K562 (cell line): Measurements from ENCODE around the gene CSTB. TPM values are rescaled to one million over a fixed set of nuclear protein-coding genes. Genes with fewer than 3 reads are reported as not detected.

ENCODE experiments used
- AFF4 ChIP-seq: sonication (generic); formaldehyde crosslinking; IDR thresholded peaks from 2 replicates; pipeline ENCODE4 v1.8.0; 2023; ENCODE audit warnings: mild to moderate bottlenecking, missing genetic modification reagents
- CTCF ChIP-seq, 3 experiments: IDR thresholded peaks in 2 of 3; conservative IDR thresholded peaks in 1 of 3; 2 replicates each; pipeline ENCODE4 v1.5.1; 2011 to 2012; ENCODE audit warnings: low read length in 3 of 3, mild to moderate bottlenecking in 3 of 3, control low read depth in 2 of 3, improper control_type of control experiment in 1 of 3, inconsistent platforms in 1 of 3, low read depth in 1 of 3, mixed read lengths in 1 of 3, moderate library complexity in 1 of 3; ENCODE audit not compliant: insufficient read depth in 2 of 3
- DPF2 ChIP-seq: fragments of 450-650 bp; IDR thresholded peaks from 2 replicates; pipeline ENCODE4 v1.6.1; 2016
- ETV1 ChIP-seq: fragments of 450-650 bp; conservative IDR thresholded peaks from 2 replicates; pipeline ENCODE4 v1.6.1; 2016; ENCODE audit warnings: missing genetic modification characterization, control low read depth, low read depth, missing compliant biosample characterization
- GATAD2A ChIP-seq: fragments of 450-650 bp; IDR thresholded peaks from 2 replicates; pipeline ENCODE4 v1.6.1; 2017
- HDAC8 ChIP-seq: fragments of 450-650 bp; IDR thresholded peaks from 2 replicates; pipeline ENCODE4 v1.6.1; 2016; ENCODE audit warnings: mild to moderate bottlenecking, missing genetic modification characterization, moderate library complexity, missing compliant biosample characterization
- NFIX ChIP-seq: fragments of 250-450 bp; sonication (Bioruptor Pico); IDR thresholded peaks from 2 replicates; pipeline ENCODE4 v1.4.0; 2020; ENCODE audit warnings: low read depth, mild to moderate bottlenecking, moderate library complexity
- NR1H2 ChIP-seq: sonication (generic); formaldehyde crosslinking; IDR thresholded peaks from 2 replicates; pipeline ENCODE4 v1.4.0; 2020; ENCODE audit warnings: mild to moderate bottlenecking, missing genetic modification reagents
- POU5F1 ChIP-seq: fragments of 150-350 bp; IDR thresholded peaks from 2 replicates; pipeline ENCODE4 v1.6.1; 2014; ENCODE audit warnings: borderline replicate concordance, low read length, low read depth, mild to moderate bottlenecking; ENCODE audit not compliant: partially characterized antibody
- SRSF9 ChIP-seq: fragments of 200-400 bp; formaldehyde crosslinking; IDR thresholded peaks from 2 replicates; pipeline ENCODE4 v1.6.1; 2017; ENCODE audit warnings: low read depth, low read length, borderline replicate concordance
- TEAD1 ChIP-seq, 2 experiments: fragments of 450-650 bp in 1 of 2; sonication (generic) in 1 of 2; formaldehyde crosslinking; IDR thresholded peaks; 2 replicates each; pipeline versions ENCODE4 v1.4.0 to v1.8.0; 2020 to 2022; ENCODE audit warnings: mild to moderate bottlenecking in 2 of 2, missing genetic modification reagents in 1 of 2
- TGIF2 ChIP-seq: sonication (generic); formaldehyde crosslinking; IDR thresholded peaks from 2 replicates; pipeline ENCODE4 v1.8.1; 2022; ENCODE audit warnings: mild to moderate bottlenecking, missing genetic modification reagents, moderate library complexity
- XRCC3 ChIP-seq: fragments of 450-650 bp; IDR thresholded peaks from 2 replicates; pipeline ENCODE4 v1.6.1; 2017; ENCODE audit warnings: mild to moderate bottlenecking, moderate library complexity
- ZBTB7A ChIP-seq: IDR thresholded peaks from 2 replicates; pipeline ENCODE4 v1.6.1; 2011; ENCODE audit warnings: low read depth, mild to moderate bottlenecking, low read length, moderate library complexity, borderline replicate concordance; ENCODE audit not compliant: control insufficient read depth
- ZNF175 ChIP-seq: fragments of 200-800 bp; sonication (Bioruptor generic); IDR thresholded peaks from 2 replicates; pipeline ENCODE4 v1.6.1; 2016; ENCODE audit warnings: low read depth, mild to moderate bottlenecking, missing genetic modification characterization, missing compliant biosample characterization
- ZNF830 ChIP-seq: fragments of 250-450 bp; sonication (Bioruptor Pico); IDR thresholded peaks from 2 replicates; pipeline ENCODE4 v1.5.0; 2021; ENCODE audit warnings: mild to moderate bottlenecking
- polyA plus RNA-seq, 8 experiments: library from polyadenylated mRNA; depleted of rRNA in 4 of 8; stranded (reverse) in 5 of 8; unstranded in 3 of 8; fragments of >200 nt; fragmentation: Nextera tagmentation in 2 of 8; fragmentation: Illumina TruSeq in 1 of 8; extraction: Ambion mirVana in 2 of 8; extraction: Trizol in 1 of 8; gene quantifications; 2 replicates each; pipeline versions ENCODE4 v1.2.1 to v1.2.3, GENCODE V29; 2011 to 2014; ENCODE audit warnings: inconsistent platforms in 1 of 8, missing spikeins in 1 of 8
- total RNA-seq, 7 experiments: library from RNA; depleted of rRNA in 6 of 7; stranded (reverse); fragments of >200 nt in 6 of 7; fragmentation: Illumina TruSeq in 2 of 7; extraction: Trizol in 2 of 7; gene quantifications; 2 replicates each; pipeline versions ENCODE4 v1.2.1 to v1.2.3, GENCODE V29; 2011 to 2021; ENCODE audit warnings: low replicate concordance in 1 of 7

CSTB gene
- total and polyA plus RNA-seq, 9 of the 15 experiments (the other 6 are each of a cell fraction or from before 2014, with no cell fraction given) = 12.4 to 65.0 (median 31.7) TPM

GRCh38 chr21:43728467-43729390, 47.4 kb downstream of the CSTB start (continued):
- peak; percentile 19; the same call in 1 of the 2 replicates for TF ChIP-seq HDAC8
- TF ChIP-seq ZNF830 (CRISPR knock-in tag) = 0 out of 2 replicates have a peak, but pooled peaks have one; percentile 34
- no peak for TF ChIP-seq XRCC3
- peak; percentile 97 for TF ChIP-seq DPF2
- no peak for TF ChIP-seq NFIX (CRISPR knock-in tag)
- TF ChIP-seq GATAD2A = peak; percentile 86; the same call in 1 of the 2 replicates
- TF ChIP-seq SRSF9 = no peak
- peak; percentile 84; the same call in 1 of the 2 replicates for TF ChIP-seq AFF4
- TF ChIP-seq ZNF175 (CRISPR knock-in tag) = peak; percentile 80; the same call in 1 of the 2 replicates
- TF ChIP-seq TEAD1 (CRISPR knock-in tag; IDR thresholded peaks at IDR 0.05) = peak; percentile 94 to 99
- peak in 2 of 3 experiments; percentile 24 to 54; a peak in 3 of 6 replicates for TF ChIP-seq CTCF (IDR thresholded peaks at IDR 0.05 in 2 of 3, conservative IDR thresholded peaks at IDR 0.05 in 1 of 3; ENCODE audit: insufficient read depth in 2 of 3, low read depth in 1 of 3, low read length in 3 of 3)
- TF ChIP-seq NR1H2 (CRISPR knock-in tag) = 0 out of 2 replicates have a peak, but pooled peaks have one; percentile 80
- peak; percentile 38 for TF ChIP-seq POU5F1
- peak; percentile 95 for TF ChIP-seq ZBTB7A
- TF ChIP-seq ETV1 (tag) = peak; percentile 89
- no peak for TF ChIP-seq TGIF2 (CRISPR knock-in tag)
